Neural cell (in vitro differentiated cells): Measurements from ENCODE around the gene OS9.

Source experiments
- CTCF ChIP-seq: fragments of 450-650 bp; IDR thresholded peaks from 2 replicates; pipeline ENCODE4 v1.5.1; 2014; ENCODE audit warnings: antibody characterized with exemption, mild to moderate bottlenecking, moderate library complexity; ENCODE audit not compliant: poor library complexity, severe bottlenecking
- EP300 ChIP-seq: fragments of 450-650 bp; conservative IDR thresholded peaks from 2 replicates; pipeline ENCODE4 v1.6.1; 2014; ENCODE audit warnings: antibody characterized with exemption, mild to moderate bottlenecking, moderate library complexity; ENCODE audit not compliant: poor library complexity, severe bottlenecking
- EZH2 ChIP-seq: fragments of 200-600, 300-800 bp; shearing (Covaris generic), sonication (generic); IDR thresholded peaks from 2 replicates; pipeline ENCODE4 v1.6.1; 2014; ENCODE audit warnings: antibody characterized with exemption, low read length, borderline replicate concordance, mild to moderate bottlenecking; ENCODE audit not compliant: insufficient read depth, poor library complexity, severe bottlenecking
- MXI1 ChIP-seq: fragments of 450-650 bp; conservative IDR thresholded peaks from 2 replicates; pipeline ENCODE4 v1.6.1; 2014; ENCODE audit warnings: antibody characterized with exemption, mild to moderate bottlenecking; ENCODE audit not compliant: poor library complexity, severe bottlenecking
- POLR2AphosphoS5 ChIP-seq: IDR thresholded peaks from 2 replicates; pipeline ENCODE4 v1.6.1; 2012
- RAD21 ChIP-seq: fragments of 450-650 bp; conservative IDR thresholded peaks from 2 replicates; pipeline ENCODE4 v1.6.1; 2014; ENCODE audit warnings: antibody characterized with exemption, mild to moderate bottlenecking, moderate library complexity
- REST ChIP-seq: IDR thresholded peaks from 2 replicates; pipeline ENCODE4 v1.6.1; 2012; ENCODE audit warnings: borderline replicate concordance
- SMC3 ChIP-seq: fragments of 450-650 bp; conservative IDR thresholded peaks from 2 replicates; pipeline ENCODE4 v1.6.1; 2014; ENCODE audit warnings: antibody characterized with exemption, mild to moderate bottlenecking, moderate library complexity; ENCODE audit not compliant: poor library complexity
- TAF1 ChIP-seq: IDR thresholded peaks from 2 replicates; pipeline ENCODE4 v1.6.1; 2012; ENCODE audit warnings: low read depth

DNA sequence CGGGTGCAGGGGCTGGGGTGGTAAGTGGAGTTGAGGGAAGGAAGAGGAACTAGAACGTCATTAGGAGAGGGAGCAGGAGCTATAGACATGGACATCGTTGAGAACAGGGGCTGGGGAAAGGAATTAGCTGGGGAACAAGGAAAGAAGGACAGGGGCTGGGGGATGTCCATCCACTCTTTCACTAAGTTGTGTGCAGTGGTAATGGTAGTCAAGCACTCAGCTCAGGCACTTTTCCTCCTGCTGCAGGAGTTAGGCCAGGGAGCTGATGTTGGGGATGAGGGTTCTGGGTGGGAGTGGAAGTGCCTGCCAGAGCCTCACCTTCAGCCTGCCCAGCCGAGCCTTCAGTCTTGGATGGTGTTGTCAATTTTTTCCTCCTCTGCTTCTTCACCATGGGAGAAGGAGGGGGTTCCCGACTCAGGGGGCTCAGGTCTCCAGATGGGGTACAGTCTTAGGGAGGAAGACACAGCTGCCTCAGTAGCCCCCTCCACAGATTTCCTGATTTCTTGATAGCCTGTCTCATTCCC is 35.5 kb downstream of the OS9 start:
- TF ChIP-seq EZH2 (no peak), CTCF (no peak), EP300 (no peak), POLR2AphosphoS5 (no peak), TAF1 (no peak), REST (no peak), MXI1 (no peak), RAD21 (no peak), SMC3 (no peak)
